Measurements from ENCODE around the gene MIEN1.
"Not testable (repeated sequence)": the region's sequence is repeated elsewhere in the genome, so short reads cannot be mapped to it uniquely, and the experiment has no call there.

The MIEN1 gene

GRCh38 chr17:39703913-39704312 lies 26.4 kb downstream of the MIEN1 start:
- no peak for DNase-seq (ENCODE audit: low read depth)
- no peak overlapping the region for H3K4me3 ChIP-seq (ENCODE audit: low read length)
- no peak for TF ChIP-seq CTCF (conservative IDR thresholded peaks at IDR 0.05; ENCODE audit: low read length)

- no peak overlapping the region for H3K4me3 ChIP-seq (ENCODE audit: low read length)
- no peak for TF ChIP-seq CTCF (conservative IDR thresholded peaks at IDR 0.05; ENCODE audit: low read length)
- DNase-seq (ENCODE audit: low read depth), result no peak
Observed at GRCh38 chr17:39702901-39703893, 27.1 kb downstream of the MIEN1 start.

- peak overlapping the region; percentile 72 for H3K4me3 ChIP-seq (ENCODE audit: low read length)
- no peak for DNase-seq (ENCODE audit: low read depth)
- TF ChIP-seq CTCF (conservative IDR thresholded peaks at IDR 0.05; ENCODE audit: low read length), result no peak
Observed at GRCh38 chr17:39701784-39702422, 28.4 kb downstream of the MIEN1 start.

- TF ChIP-seq CTCF (conservative IDR thresholded peaks at IDR 0.05; ENCODE audit: low read length), result no peak
- peak overlapping the region; percentile 72 for H3K4me3 ChIP-seq (ENCODE audit: low read length)
- no peak for DNase-seq (ENCODE audit: low read depth)
Observed at GRCh38 chr17:39701012-39701783, 29.1 kb downstream of the MIEN1 start.

GRCh38 chr17:39700148-39700987 lies 30.0 kb downstream of the MIEN1 start:
- TF ChIP-seq CTCF (conservative IDR thresholded peaks at IDR 0.05; ENCODE audit: low read length), result no peak
- DNase-seq (ENCODE audit: low read depth), result peak; percentile 22
- H3K4me3 ChIP-seq (ENCODE audit: low read length), result peak overlapping the region; percentile 72

DNA sequence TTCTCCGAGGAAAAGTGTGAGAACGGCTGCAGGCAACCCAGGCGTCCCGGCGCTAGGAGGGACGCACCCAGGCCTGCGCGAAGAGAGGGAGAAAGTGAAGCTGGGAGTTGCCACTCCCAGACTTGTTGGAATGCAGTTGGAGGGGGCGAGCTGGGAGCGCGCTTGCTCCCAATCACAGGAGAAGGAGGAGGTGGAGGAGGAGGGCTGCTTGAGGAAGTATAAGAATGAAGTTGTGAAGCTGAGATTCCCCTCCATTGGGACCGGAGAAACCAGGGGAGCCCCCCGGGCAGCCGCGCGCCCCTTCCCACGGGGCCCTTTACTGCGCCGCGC lies 30.5 kb downstream of the MIEN1 start, which contains the start of gene ERBB2:
Gene ERBB2 (plus strand): TSS at position 247 of the 330 bp plus-strand sequence. CDS start 175 bp downstream, outside the sequence.
- H3K4me3 ChIP-seq (ENCODE audit: low read length), result peak within 1 kb of the TSS; percentile 72
- DNase-seq (ENCODE audit: low read depth), result peak; percentile 80
- TF ChIP-seq CTCF (conservative IDR thresholded peaks at IDR 0.05; ENCODE audit: low read length), result no peak

GRCh38 chr17:39699157-39699817 lies 31.0 kb downstream of the MIEN1 start:
- peak overlapping the region; percentile 72 for H3K4me3 ChIP-seq (ENCODE audit: low read length)
- not testable (repeated sequence) for DNase-seq (ENCODE audit: low read depth)

Data from AG10803 (cell line).